ENCODE measurements around the gene KIAA1755.

Gene KIAA1755

GRCh38 chr20:38186788-38187221 is 73.7 kb downstream of the KIAA1755 start:
- Histone ChIP-seq H2AFZ (ENCODE audit: insufficient read depth, low read length, poor library complexity) (no peak overlapping the region), H2AK5ac (ENCODE audit: low read length) (no peak overlapping the region), H4K8ac (ENCODE audit: low read depth, low read length) (no peak overlapping the region), H3K23ac (ENCODE audit: low read length) (no peak overlapping the region), H3K27me3 (ENCODE audit: insufficient read depth, low read length) (no peaks in the 10 kb centered on the region), H3K9me3 (ENCODE audit: insufficient read depth, low read depth, low read length) (peaks cover 1% of the 10 kb centered on the region), H3K18ac (ENCODE audit: low read length) (no peak overlapping the region), H3K4me2 (ENCODE audit: low read length) (no peak overlapping the region), H3K4me1 (ENCODE audit: control insufficient read depth in 1 of 2, insufficient read depth in 2 of 2, low read length in 2 of 2) (peaks cover 10 to 30% of the 10 kb centered on the region in 2 experiments), H3K79me2 (ENCODE audit: control insufficient read depth, insufficient read depth, low read length, poor library complexity) (no peaks in the 10 kb centered on the region), H2BK12ac (ENCODE audit: low read length) (peak overlapping the region; percentile 46), H3K36me3 (ENCODE audit: control insufficient read depth in 1 of 2, insufficient read depth in 2 of 2, low read length in 2 of 2) (no peaks in the 10 kb centered on the region), H3K4ac (ENCODE audit: low read depth, low read length) (no peak overlapping the region), H3K79me1 (ENCODE audit: low read length) (peaks cover 29% of the 10 kb centered on the region), H3K4me3 (ENCODE audit: low read depth, low read length) (no peak overlapping the region), H4K12ac (ENCODE audit: low read depth, low read length) (no peak overlapping the region), H2BK120ac (ENCODE audit: insufficient read depth, low read length, poor library complexity) (peak overlapping the region; percentile 70), H3K9ac (ENCODE audit: low read length) (no peak overlapping the region), H4K91ac (ENCODE audit: low read depth, low read length) (peak overlapping the region; percentile 80), H2BK5ac (ENCODE audit: low read depth, low read length, poor library complexity) (peak overlapping the region; percentile 78), H3K14ac (ENCODE audit: low read length) (no peak overlapping the region), H3K27ac (ENCODE audit: low read depth, low read length) (peak overlapping the region; percentile 48)
- WGBS (ENCODE audit: extremely low coverage, insufficient coverage, insufficient read length) = no CpG with 5 or more reads among the region's 5 CpGs
- DNase-seq = peak in 1 of 2 donors; percentile 71

GRCh38 chr20:38184101-38184500 is 76.4 kb downstream of the KIAA1755 start:
- H3K14ac ChIP-seq (ENCODE audit: low read length) = no peak overlapping the region
- H3K4me3 ChIP-seq (ENCODE audit: low read depth, low read length) = no peak overlapping the region
- H3K4me1 ChIP-seq (ENCODE audit: control insufficient read depth in 1 of 2, insufficient read depth in 2 of 2, low read length in 2 of 2) = peaks cover 17 to 33% of the 10 kb centered on the region in 2 experiments
- peak overlapping the region; percentile 93 for H4K91ac ChIP-seq (ENCODE audit: low read depth, low read length)
- H3K18ac ChIP-seq (ENCODE audit: low read length) = no peak overlapping the region
- H3K27me3 ChIP-seq (ENCODE audit: insufficient read depth, low read length) = no peaks in the 10 kb centered on the region
- H3K36me3 ChIP-seq (ENCODE audit: control insufficient read depth in 1 of 2, insufficient read depth in 2 of 2, low read length in 2 of 2) = no peaks in the 10 kb centered on the region
- peak overlapping the region; percentile 65 for H2BK120ac ChIP-seq (ENCODE audit: insufficient read depth, low read length, poor library complexity)
- H3K79me1 ChIP-seq (ENCODE audit: low read length) = peaks cover 31% of the 10 kb centered on the region
- DNase-seq = peak; percentile 96 to 99
- H3K23ac ChIP-seq (ENCODE audit: low read length) = no peak overlapping the region
- H2BK12ac ChIP-seq (ENCODE audit: low read length) = no peak overlapping the region
- peak overlapping the region; percentile 31 for H3K4me2 ChIP-seq (ENCODE audit: low read length)
- H2AFZ ChIP-seq (ENCODE audit: insufficient read depth, low read length, poor library complexity) = no peak overlapping the region
- no peaks in the 10 kb centered on the region for H3K79me2 ChIP-seq (ENCODE audit: control insufficient read depth, insufficient read depth, low read length, poor library complexity)
- H3K27ac ChIP-seq (ENCODE audit: low read depth, low read length) = peak overlapping the region; percentile 96
- no peak overlapping the region for H3K4ac ChIP-seq (ENCODE audit: low read depth, low read length)
- peak overlapping the region; percentile 90 for H2BK5ac ChIP-seq (ENCODE audit: low read depth, low read length, poor library complexity)
- H3K9me3 ChIP-seq (ENCODE audit: insufficient read depth, low read depth, low read length) = peaks cover 1% of the 10 kb centered on the region
- no CpG with 5 or more reads among the region's 8 CpGs for WGBS (ENCODE audit: extremely low coverage, insufficient coverage, insufficient read length)
- no peak overlapping the region for H4K12ac ChIP-seq (ENCODE audit: low read depth, low read length)
- H4K8ac ChIP-seq (ENCODE audit: low read depth, low read length) = no peak overlapping the region
- H2AK5ac ChIP-seq (ENCODE audit: low read length) = no peak overlapping the region
- no peak overlapping the region for H3K9ac ChIP-seq (ENCODE audit: low read length)

- no peak for DNase-seq
- Histone ChIP-seq H3K36me3 (ENCODE audit: control insufficient read depth in 1 of 2, insufficient read depth in 2 of 2, low read length in 2 of 2) (no peaks in the 10 kb centered on the region), H4K91ac (ENCODE audit: low read depth, low read length) (peak overlapping the region; percentile 51), H2BK12ac (ENCODE audit: low read length) (no peak overlapping the region), H2AK5ac (ENCODE audit: low read length) (no peak overlapping the region), H2BK5ac (ENCODE audit: low read depth, low read length, poor library complexity) (peak overlapping the region; percentile 14), H3K79me1 (ENCODE audit: low read length) (peaks cover 23% of the 10 kb centered on the region), H2BK120ac (ENCODE audit: insufficient read depth, low read length, poor library complexity) (peak overlapping the region; percentile 41), H3K9ac (ENCODE audit: low read length) (no peak overlapping the region), H3K4me3 (ENCODE audit: low read depth, low read length) (no peak overlapping the region), H3K79me2 (ENCODE audit: control insufficient read depth, insufficient read depth, low read length, poor library complexity) (no peaks in the 10 kb centered on the region), H3K27ac (ENCODE audit: low read depth, low read length) (no peak overlapping the region), H2AFZ (ENCODE audit: insufficient read depth, low read length, poor library complexity) (no peak overlapping the region), H3K9me3 (ENCODE audit: insufficient read depth, low read depth, low read length) (peaks cover 1% of the 10 kb centered on the region), H3K23ac (ENCODE audit: low read length) (no peak overlapping the region), H3K14ac (ENCODE audit: low read length) (no peak overlapping the region), H4K12ac (ENCODE audit: low read depth, low read length) (no peak overlapping the region), H3K18ac (ENCODE audit: low read length) (no peak overlapping the region), H3K4me2 (ENCODE audit: low read length) (no peak overlapping the region), H3K4me1 (ENCODE audit: control insufficient read depth in 1 of 2, insufficient read depth in 2 of 2, low read length in 2 of 2) (peaks cover 17 to 26% of the 10 kb centered on the region in 2 experiments), H4K8ac (ENCODE audit: low read depth, low read length) (no peak overlapping the region), H3K27me3 (ENCODE audit: insufficient read depth, low read length) (no peaks in the 10 kb centered on the region), H3K4ac (ENCODE audit: low read depth, low read length) (no peak overlapping the region)
- WGBS (ENCODE audit: extremely low coverage, insufficient coverage, insufficient read length) = no CpG with 5 or more reads among the region's 3 CpGs
Observed at GRCh38 chr20:38181971-38182370, 78.6 kb downstream of the KIAA1755 start.

- H3K4me2 ChIP-seq (ENCODE audit: low read length) = no peak overlapping the region
- H2AFZ ChIP-seq (ENCODE audit: insufficient read depth, low read length, poor library complexity) = no peak overlapping the region
- H3K4ac ChIP-seq (ENCODE audit: low read depth, low read length) = peak overlapping the region; percentile 40
- DNase-seq = peak; percentile 75 to 85
- peaks cover 17 to 26% of the 10 kb centered on the region in 2 experiments for H3K4me1 ChIP-seq (ENCODE audit: control insufficient read depth in 1 of 2, insufficient read depth in 2 of 2, low read length in 2 of 2)
- WGBS (ENCODE audit: extremely low coverage, insufficient coverage, insufficient read length) = no CpG with 5 or more reads among the region's 7 CpGs
- H3K14ac ChIP-seq (ENCODE audit: low read length) = peak overlapping the region; percentile 75
- H3K36me3 ChIP-seq (ENCODE audit: control insufficient read depth in 1 of 2, insufficient read depth in 2 of 2, low read length in 2 of 2) = no peaks in the 10 kb centered on the region
- H4K12ac ChIP-seq (ENCODE audit: low read depth, low read length) = no peak overlapping the region
- peak overlapping the region; percentile 76 for H2BK5ac ChIP-seq (ENCODE audit: low read depth, low read length, poor library complexity)
- no peak overlapping the region for H3K9ac ChIP-seq (ENCODE audit: low read length)
- H3K27me3 ChIP-seq (ENCODE audit: insufficient read depth, low read length) = no peaks in the 10 kb centered on the region
- H2BK120ac ChIP-seq (ENCODE audit: insufficient read depth, low read length, poor library complexity) = peak overlapping the region; percentile 81
- peaks cover 1% of the 10 kb centered on the region for H3K9me3 ChIP-seq (ENCODE audit: insufficient read depth, low read depth, low read length)
- no peaks in the 10 kb centered on the region for H3K79me2 ChIP-seq (ENCODE audit: control insufficient read depth, insufficient read depth, low read length, poor library complexity)
- H2AK5ac ChIP-seq (ENCODE audit: low read length) = peak overlapping the region; percentile 51
- peak overlapping the region; percentile 53 for H3K18ac ChIP-seq (ENCODE audit: low read length)
- H3K27ac ChIP-seq (ENCODE audit: low read depth, low read length) = no peak overlapping the region
- peak overlapping the region; percentile 93 for H4K91ac ChIP-seq (ENCODE audit: low read depth, low read length)
- no peak overlapping the region for H3K4me3 ChIP-seq (ENCODE audit: low read depth, low read length)
- H3K23ac ChIP-seq (ENCODE audit: low read length) = no peak overlapping the region
- peak overlapping the region; percentile 98 for H2BK12ac ChIP-seq (ENCODE audit: low read length)
- H4K8ac ChIP-seq (ENCODE audit: low read depth, low read length) = peak overlapping the region; percentile 17
- peaks cover 23% of the 10 kb centered on the region for H3K79me1 ChIP-seq (ENCODE audit: low read length)
Observed at GRCh38 chr20:38181207-38181801, 79.2 kb downstream of the KIAA1755 start.
